NB4 (cell line): ENCODE results near the gene ANKRD22.

ENCODE experiments used
- DNase-seq: peaks from one replicate; pipeline ENCODE4 v3.0.0; 2010; ENCODE audit warnings: low read depth
- H3K4me3 ChIP-seq: one replicate; pipeline ENCODE4 v1.5.1; 2011; ENCODE audit warnings: mild to moderate bottlenecking, low read depth, low read length, moderate library complexity
- CTCF ChIP-seq: IDR thresholded peaks from one replicate; pipeline ENCODE4 v1.5.1; 2012; ENCODE audit warnings: low read depth, low read length
- MAX ChIP-seq: IDR thresholded peaks from 2 replicates; pipeline ENCODE4 v1.6.1; 2011; ENCODE audit warnings: low read depth, low read length
- MYC ChIP-seq: IDR thresholded peaks from 2 replicates; pipeline ENCODE4 v1.6.1; 2011; ENCODE audit warnings: low read depth, low read length
- POLR2A ChIP-seq: IDR thresholded peaks from 2 replicates; pipeline ENCODE4 v1.6.1; 2011; ENCODE audit warnings: mild to moderate bottlenecking; ENCODE audit not compliant: insufficient read length; ENCODE audit errors: extremely low read depth

ANKRD22 gene

DNA sequence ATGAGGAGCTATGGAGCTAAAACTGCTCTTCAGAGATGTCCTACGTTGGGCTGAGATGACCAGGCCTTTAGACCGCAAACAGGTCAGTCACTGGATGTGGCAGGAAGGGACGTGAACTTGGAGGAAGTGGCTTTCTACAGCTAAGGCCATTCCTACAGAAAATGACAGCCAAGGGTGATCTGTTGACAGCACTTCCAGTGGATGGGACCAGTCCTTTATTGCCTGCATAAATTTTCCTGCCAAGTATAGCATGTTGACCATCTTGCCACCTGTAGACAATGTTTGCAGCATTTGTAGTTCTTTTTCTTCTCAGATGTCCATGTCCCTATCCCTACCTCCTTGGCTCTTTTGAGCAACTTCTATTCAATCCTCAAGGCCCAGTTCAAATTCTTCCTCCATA is 45.7 kb downstream of the ANKRD22 start:
- no peak for DNase-seq
- TF ChIP-seq CTCF = no peak
- no peak for TF ChIP-seq POLR2A
- no peak for TF ChIP-seq MAX
- TF ChIP-seq MYC = no peak

DNA sequence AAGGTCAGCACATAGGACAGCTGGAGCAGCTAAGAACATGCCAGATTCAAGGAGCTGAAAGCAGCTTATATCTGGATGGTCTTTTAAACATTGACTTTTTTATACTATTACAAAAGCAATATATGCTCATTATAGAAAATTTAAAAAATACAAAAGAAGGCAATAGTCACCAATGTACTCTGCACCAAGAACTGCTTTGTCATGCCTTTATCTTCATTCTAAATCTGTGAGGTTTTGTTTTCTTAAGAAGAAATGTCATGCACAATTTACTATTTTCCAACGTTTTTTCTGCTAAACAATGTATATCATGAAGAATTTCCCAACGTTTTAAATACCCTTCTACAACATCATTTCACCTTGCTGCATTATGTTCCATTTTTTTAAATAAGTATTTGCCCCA is 46.3 kb downstream of the ANKRD22 start:
- no peak overlapping the region for H3K4me3 ChIP-seq
- no peak for DNase-seq
- no peak for TF ChIP-seq POLR2A
- no peak for TF ChIP-seq MYC
- no peak for TF ChIP-seq CTCF
- TF ChIP-seq MAX = no peak

More for the DNA sequence above, 45.7 kb downstream of the ANKRD22 start:
- no peak overlapping the region for H3K4me3 ChIP-seq

GRCh38 chr10:88804083-88804812 is 47.4 kb downstream of the ANKRD22 start:
- DNase-seq = no peak
- no peak for TF ChIP-seq MAX
- TF ChIP-seq POLR2A = no peak
- TF ChIP-seq MYC = no peak
- no peak for TF ChIP-seq CTCF
- no peak overlapping the region for H3K4me3 ChIP-seq

DNA sequence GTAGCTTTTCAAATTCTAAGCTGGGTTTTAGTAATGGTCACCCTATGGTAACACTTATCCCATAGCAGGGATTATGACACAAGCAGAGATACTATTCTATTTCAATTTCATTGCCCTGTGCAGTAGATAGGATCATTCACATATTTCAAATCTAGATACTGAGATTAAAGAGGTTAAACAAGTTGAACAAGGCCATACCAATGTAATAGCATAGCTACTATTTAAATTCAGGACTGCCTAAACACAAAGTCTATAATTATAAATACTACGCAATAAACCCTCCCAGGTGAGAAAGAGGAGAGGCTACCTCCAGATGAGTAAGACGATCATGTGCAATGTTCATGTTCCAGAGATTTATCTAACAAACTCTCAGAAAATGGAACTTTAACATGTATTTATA is 48.0 kb downstream of the ANKRD22 start:
- no peak for DNase-seq
- H3K4me3 ChIP-seq = no peak overlapping the region
- no peak for TF ChIP-seq MYC
- no peak for TF ChIP-seq MAX
- no peak for TF ChIP-seq POLR2A
- no peak for TF ChIP-seq CTCF

DNA sequence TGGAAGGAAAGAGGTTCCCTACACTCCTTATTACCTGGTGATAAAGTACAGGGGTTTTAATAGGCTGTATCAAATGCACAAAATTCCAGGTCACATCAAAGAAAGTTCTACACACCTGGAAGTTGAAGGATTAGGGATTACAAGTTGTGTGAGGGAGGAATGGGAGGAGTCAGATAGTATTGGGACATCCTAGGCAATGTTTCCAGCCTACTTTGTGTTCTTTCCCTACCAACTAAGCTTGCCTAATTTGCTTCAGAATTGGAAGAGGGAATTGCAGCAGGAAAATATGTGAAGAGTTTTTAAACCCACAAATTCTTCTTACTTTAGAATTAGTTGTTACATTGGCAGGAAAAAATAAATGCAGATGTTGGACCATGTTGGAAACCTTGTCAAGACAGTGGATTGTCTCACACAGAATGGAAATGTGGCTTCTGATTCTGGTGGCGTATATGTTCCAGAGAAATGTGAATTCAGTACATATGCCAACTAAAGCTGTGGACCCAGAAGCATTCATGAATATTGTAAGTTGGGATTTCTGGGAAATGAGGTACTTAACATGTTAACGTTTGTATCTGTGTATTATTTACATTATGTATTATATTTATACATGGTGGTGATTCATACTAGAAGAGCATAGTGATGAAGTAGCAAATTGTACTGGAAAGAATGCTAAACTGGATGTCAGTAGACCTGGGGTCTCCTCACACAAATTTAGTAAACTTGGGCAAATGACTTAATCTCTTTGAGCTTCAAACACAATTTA is 48.9 kb downstream of the ANKRD22 start, which contains the start of gene LIPM:
Gene LIPM, plus strand, starts transcription at position 208 of the 763 bp plus-strand sequence. Its CDS starts 167 bp downstream, at position 375.
- no peak for TF ChIP-seq POLR2A
- no peak for TF ChIP-seq MYC
- TF ChIP-seq CTCF = no peak
- H3K4me3 ChIP-seq = no peak within 1 kb of the TSS
- no peak for DNase-seq
